WTC11 (cell line): Measurements from ENCODE around the gene RPL10A. TPM values are rescaled to one million over a fixed set of nuclear protein-coding genes. Genes with fewer than 3 reads are reported as not detected.
A peak's percentile ranks its signal among the peaks of the same experiment; 100 is the strongest.

Experiments used
- ATAC-seq: fragments of 200-7000 bp; cut with Tn5 transposase; 2 replicates; pipeline ENCODE4 v1.10.0; 2021; ENCODE audit warnings: mild to moderate bottlenecking, moderate library complexity
- CTCF ChIA-PET: fragments of 300-600 bp; sonication (Branson Sonifier 250); formaldehyde crosslinking; loops from one replicate; lab custom pipeline; 2021; ENCODE audit warnings: antibody characterized with exemption; lab: Charles Lee
- POLR2A ChIA-PET: fragments of 350-600 bp; sonication (Branson Sonifier 250); formaldehyde crosslinking; loops from one replicate; lab custom pipeline; 2021; ENCODE audit warnings: antibody characterized with exemption; lab: Charles Lee
- DNase-seq: peaks from one replicate; pipeline ENCODE4 v3.0.0; 2021; ENCODE audit warnings: low spot score
- H3K27ac Mint-ChIP-seq: 2 replicates; pipeline ENCODE4 v1.8.0; 2021; ENCODE audit warnings: mixed read lengths
- H3K27me3 Mint-ChIP-seq: 2 replicates; pipeline ENCODE4 v1.8.0; 2021; ENCODE audit warnings: low read depth, mild to moderate bottlenecking, moderate library complexity, mixed read lengths
- H3K36me3 Mint-ChIP-seq: 2 replicates; pipeline ENCODE4 v1.8.0; 2021; ENCODE audit warnings: mixed read lengths
- H3K4me1 Mint-ChIP-seq: 2 replicates; pipeline ENCODE4 v1.8.0; 2022; ENCODE audit warnings: mixed read lengths
- H3K4me3 Mint-ChIP-seq: 2 replicates; pipeline ENCODE4 v1.8.0; 2021; ENCODE audit warnings: mild to moderate bottlenecking, moderate library complexity, mixed read lengths
- H3K9me3 Mint-ChIP-seq: 2 replicates; pipeline ENCODE4 v1.8.0; 2021; ENCODE audit warnings: mixed read lengths
- ELF4 ChIP-seq: sonication (generic); formaldehyde crosslinking; IDR thresholded peaks from 2 replicates; pipeline ENCODE4 v1.8.1; 2022; ENCODE audit warnings: low read depth, mild to moderate bottlenecking, moderate library complexity, missing genetic modification reagents
- GABPB1 ChIP-seq: sonication (generic); formaldehyde crosslinking; IDR thresholded peaks from 2 replicates; pipeline ENCODE4 v1.8.1; 2023; ENCODE audit warnings: mild to moderate bottlenecking, missing genetic modification reagents
- GTF2I ChIP-seq: fragments of 250-450 bp; sonication (Bioruptor Pico); conservative IDR thresholded peaks from 2 replicates; pipeline ENCODE4 v1.4.0; 2021; ENCODE audit warnings: mild to moderate bottlenecking
- JUN ChIP-seq: sonication (generic); formaldehyde crosslinking; IDR thresholded peaks from 2 replicates; pipeline ENCODE4 v1.8.0; 2023; ENCODE audit warnings: mild to moderate bottlenecking, missing genetic modification reagents
- NFATC4 ChIP-seq: fragments of 250-450 bp; sonication (Bioruptor Pico); IDR thresholded peaks from 2 replicates; pipeline ENCODE4 v1.9.0; 2021; ENCODE audit warnings: mild to moderate bottlenecking
- SMAD3 ChIP-seq: sonication (generic); formaldehyde crosslinking; IDR thresholded peaks from 2 replicates; pipeline ENCODE4 v1.8.0; 2022; ENCODE audit warnings: missing genetic modification reagents, mild to moderate bottlenecking, borderline replicate concordance
- TCF7 ChIP-seq: sonication (generic); formaldehyde crosslinking; IDR thresholded peaks from 2 replicates; pipeline ENCODE4 v1.8.0; 2022; ENCODE audit warnings: mild to moderate bottlenecking, low read depth, missing genetic modification reagents, moderate library complexity
- ZNF121 ChIP-seq: sonication (generic); formaldehyde crosslinking; IDR thresholded peaks from 2 replicates; pipeline ENCODE4 v1.8.0; 2023; ENCODE audit warnings: missing genetic modification reagents
- ZNF317 ChIP-seq: sonication (generic); formaldehyde crosslinking; IDR thresholded peaks from 2 replicates; pipeline ENCODE4 v1.8.1; 2023; ENCODE audit warnings: low read depth, mild to moderate bottlenecking, moderate library complexity, missing genetic modification reagents, borderline replicate concordance
- total RNA-seq: library from RNA; stranded (reverse); gene quantifications from 3 replicates; pipeline ENCODE4 v1.2.3, GENCODE V29; 2021
- TF ChIP-seq, protein P1 (sequence below): fragments of 250-450 bp; sonication (Bioruptor Pico); IDR thresholded peaks from 2 replicates; pipeline ENCODE4 v1.9.0; 2021; ENCODE audit warnings: mild to moderate bottlenecking
- TF ChIP-seq, protein P2 (sequence below): sonication (generic); formaldehyde crosslinking; IDR thresholded peaks from 2 replicates; pipeline ENCODE4 v1.8.1; 2023; ENCODE audit warnings: mild to moderate bottlenecking, missing genetic modification reagents, moderate library complexity
- TF ChIP-seq, protein P3 (sequence below): sonication (generic); formaldehyde crosslinking; IDR thresholded peaks from 2 replicates; pipeline ENCODE4 v1.8.0; 2022; ENCODE audit warnings: mild to moderate bottlenecking, missing genetic modification reagents
- TF ChIP-seq, protein P4 (sequence below): sonication (generic); formaldehyde crosslinking; IDR thresholded peaks from 2 replicates; pipeline ENCODE4 v1.8.1; 2022; ENCODE audit warnings: missing genetic modification reagents, borderline replicate concordance
- TF ChIP-seq, protein P5 (sequence below): sonication (generic); formaldehyde crosslinking; IDR thresholded peaks from 2 replicates; pipeline ENCODE4 v1.8.0; 2023; ENCODE audit warnings: missing genetic modification reagents, mild to moderate bottlenecking, borderline replicate concordance
- TF ChIP-seq, protein P6 (sequence below): fragments of 250-450 bp; sonication (Bioruptor Pico); IDR thresholded peaks from 2 replicates; pipeline ENCODE4 v2.1.2; 2022; ENCODE audit warnings: mild to moderate bottlenecking, moderate library complexity
- TF ChIP-seq, protein P7 (sequence below): sonication (generic); formaldehyde crosslinking; IDR thresholded peaks from 2 replicates; pipeline ENCODE4 v1.8.0; 2022; ENCODE audit warnings: mild to moderate bottlenecking, missing genetic modification reagents
- TF ChIP-seq, protein P8 (sequence below): sonication (generic); formaldehyde crosslinking; conservative IDR thresholded peaks from 2 replicates; pipeline ENCODE4 v1.8.1; 2023; ENCODE audit warnings: mild to moderate bottlenecking, low read depth, missing genetic modification reagents, moderate library complexity

Gene RPL10A
- total RNA-seq, 1 experiment from 2014 or later, result 1,829 TPM

DNA sequence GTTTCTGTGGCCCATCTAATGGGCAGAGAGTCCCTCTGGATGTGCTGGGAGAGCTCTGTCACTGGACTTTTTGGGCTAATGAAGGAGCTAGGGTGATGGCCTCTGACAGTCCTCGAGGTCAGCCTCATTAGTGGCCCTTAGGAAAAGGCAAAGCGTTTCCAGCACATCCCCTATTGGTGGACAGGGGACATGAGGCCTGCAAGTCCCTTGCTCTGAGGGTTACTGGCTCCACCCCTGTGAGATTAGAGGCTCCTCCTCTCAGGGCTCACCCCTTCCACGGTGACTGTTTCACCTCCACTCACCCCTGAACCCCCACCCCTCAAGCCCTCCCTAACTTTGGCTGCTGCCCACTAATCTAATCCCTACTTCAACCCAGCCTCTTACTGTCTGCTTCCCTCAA lies 28.9 kb upstream of the RPL10A start:
- POLR2A ChIA-PET, result interaction anchor here (1.6 kb wide), 1 partner anchor 11 kb away, joined by 7 read pairs; no protein-coding TSS in a partner anchor
- CTCF ChIA-PET, result no interaction called here
- peak; percentile 42 for DNase-seq
- Mint-ChIP-seq H3K36me3 (no peaks in the 10 kb centered on the region), H3K27ac (no peak overlapping the region), H3K27me3 (no peaks in the 10 kb centered on the region), H3K9me3 (no peaks in the 10 kb centered on the region), H3K4me3 (no peak overlapping the region), H3K4me1 (peaks cover 3% of the 10 kb centered on the region; the same call in 1 of the 2 replicates)
- no peak for TF ChIP-seq GABPB1 (CRISPR knock-in tag)
- TF ChIP-seq, protein P1, sequence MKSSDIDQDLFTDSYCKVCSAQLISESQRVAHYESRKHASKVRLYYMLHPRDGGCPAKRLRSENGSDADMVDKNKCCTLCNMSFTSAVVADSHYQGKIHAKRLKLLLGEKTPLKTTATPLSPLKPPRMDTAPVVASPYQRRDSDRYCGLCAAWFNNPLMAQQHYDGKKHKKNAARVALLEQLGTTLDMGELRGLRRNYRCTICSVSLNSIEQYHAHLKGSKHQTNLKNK (CRISPR knock-in tag), result no peak
- TF ChIP-seq, protein P2, sequence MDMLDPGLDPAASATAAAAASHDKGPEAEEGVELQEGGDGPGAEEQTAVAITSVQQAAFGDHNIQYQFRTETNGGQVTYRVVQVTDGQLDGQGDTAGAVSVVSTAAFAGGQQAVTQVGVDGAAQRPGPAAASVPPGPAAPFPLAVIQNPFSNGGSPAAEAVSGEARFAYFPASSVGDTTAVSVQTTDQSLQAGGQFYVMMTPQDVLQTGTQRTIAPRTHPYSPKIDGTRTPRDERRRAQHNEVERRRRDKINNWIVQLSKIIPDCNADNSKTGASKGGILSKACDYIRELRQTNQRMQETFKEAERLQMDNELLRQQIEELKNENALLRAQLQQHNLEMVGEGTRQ (CRISPR knock-in tag), result no peak
- TF ChIP-seq ZNF121 (CRISPR knock-in tag), result no peak
- no peak for TF ChIP-seq ELF4 (CRISPR knock-in tag)
- TF ChIP-seq ZNF317 (CRISPR knock-in tag), result no peak
- ATAC-seq, result peak; percentile 82

DNA sequence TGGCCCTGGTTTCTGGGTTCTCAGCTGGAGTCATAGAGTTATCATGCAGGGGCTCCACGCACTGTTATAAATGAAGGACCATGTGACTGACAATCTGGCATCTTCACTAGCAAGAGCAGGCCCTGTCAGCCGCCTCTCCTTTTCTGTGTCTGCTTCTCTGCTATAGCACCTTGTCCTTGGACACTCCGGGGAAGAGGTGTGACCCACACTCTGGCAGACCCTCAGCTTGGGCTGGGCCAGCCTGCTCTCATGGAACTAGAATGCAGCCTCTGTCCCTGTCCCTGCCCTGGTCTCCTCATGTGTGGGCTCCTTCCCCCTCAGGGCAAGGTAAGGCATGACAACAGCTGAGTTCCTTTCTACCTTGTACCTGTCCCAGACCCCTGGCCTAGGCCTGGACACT lies 27.0 kb upstream of the RPL10A start:
- no peaks in the 10 kb centered on the region for H3K4me1 Mint-ChIP-seq
- ATAC-seq (no peak), DNase-seq (no peak)
- ChIA-PET POLR2A (no interaction called here), CTCF (no interaction called here)
- H3K9me3 Mint-ChIP-seq, result no peaks in the 10 kb centered on the region
- H3K27me3 Mint-ChIP-seq, result no peaks in the 10 kb centered on the region
- H3K36me3 Mint-ChIP-seq, result no peaks in the 10 kb centered on the region
- no peak overlapping the region for H3K27ac Mint-ChIP-seq
- H3K4me3 Mint-ChIP-seq, result no peak overlapping the region
- TF ChIP-seq, protein P3, sequence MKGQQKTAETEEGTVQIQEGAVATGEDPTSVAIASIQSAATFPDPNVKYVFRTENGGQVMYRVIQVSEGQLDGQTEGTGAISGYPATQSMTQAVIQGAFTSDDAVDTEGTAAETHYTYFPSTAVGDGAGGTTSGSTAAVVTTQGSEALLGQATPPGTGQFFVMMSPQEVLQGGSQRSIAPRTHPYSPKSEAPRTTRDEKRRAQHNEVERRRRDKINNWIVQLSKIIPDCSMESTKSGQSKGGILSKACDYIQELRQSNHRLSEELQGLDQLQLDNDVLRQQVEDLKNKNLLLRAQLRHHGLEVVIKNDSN (CRISPR knock-in tag), result no peak
- TF ChIP-seq, protein P4, sequence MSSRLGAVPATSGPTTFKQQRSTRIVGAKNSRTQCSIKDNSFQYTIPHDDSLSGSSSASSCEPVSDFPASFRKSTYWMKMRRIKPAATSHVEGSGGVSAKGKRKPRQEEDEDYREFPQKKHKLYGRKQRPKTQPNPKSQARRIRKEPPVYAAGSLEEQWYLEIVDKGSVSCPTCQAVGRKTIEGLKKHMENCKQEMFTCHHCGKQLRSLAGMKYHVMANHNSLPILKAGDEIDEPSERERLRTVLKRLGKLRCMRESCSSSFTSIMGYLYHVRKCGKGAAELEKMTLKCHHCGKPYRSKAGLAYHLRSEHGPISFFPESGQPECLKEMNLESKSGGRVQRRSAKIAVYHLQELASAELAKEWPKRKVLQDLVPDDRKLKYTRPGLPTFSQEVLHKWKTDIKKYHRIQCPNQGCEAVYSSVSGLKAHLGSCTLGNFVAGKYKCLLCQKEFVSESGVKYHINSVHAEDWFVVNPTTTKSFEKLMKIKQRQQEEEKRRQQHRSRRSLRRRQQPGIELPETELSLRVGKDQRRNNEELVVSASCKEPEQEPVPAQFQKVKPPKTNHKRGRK (CRISPR knock-in tag), result no peak
- TF ChIP-seq SMAD3 (CRISPR knock-in tag), result no peak
- TF ChIP-seq, protein P5, sequence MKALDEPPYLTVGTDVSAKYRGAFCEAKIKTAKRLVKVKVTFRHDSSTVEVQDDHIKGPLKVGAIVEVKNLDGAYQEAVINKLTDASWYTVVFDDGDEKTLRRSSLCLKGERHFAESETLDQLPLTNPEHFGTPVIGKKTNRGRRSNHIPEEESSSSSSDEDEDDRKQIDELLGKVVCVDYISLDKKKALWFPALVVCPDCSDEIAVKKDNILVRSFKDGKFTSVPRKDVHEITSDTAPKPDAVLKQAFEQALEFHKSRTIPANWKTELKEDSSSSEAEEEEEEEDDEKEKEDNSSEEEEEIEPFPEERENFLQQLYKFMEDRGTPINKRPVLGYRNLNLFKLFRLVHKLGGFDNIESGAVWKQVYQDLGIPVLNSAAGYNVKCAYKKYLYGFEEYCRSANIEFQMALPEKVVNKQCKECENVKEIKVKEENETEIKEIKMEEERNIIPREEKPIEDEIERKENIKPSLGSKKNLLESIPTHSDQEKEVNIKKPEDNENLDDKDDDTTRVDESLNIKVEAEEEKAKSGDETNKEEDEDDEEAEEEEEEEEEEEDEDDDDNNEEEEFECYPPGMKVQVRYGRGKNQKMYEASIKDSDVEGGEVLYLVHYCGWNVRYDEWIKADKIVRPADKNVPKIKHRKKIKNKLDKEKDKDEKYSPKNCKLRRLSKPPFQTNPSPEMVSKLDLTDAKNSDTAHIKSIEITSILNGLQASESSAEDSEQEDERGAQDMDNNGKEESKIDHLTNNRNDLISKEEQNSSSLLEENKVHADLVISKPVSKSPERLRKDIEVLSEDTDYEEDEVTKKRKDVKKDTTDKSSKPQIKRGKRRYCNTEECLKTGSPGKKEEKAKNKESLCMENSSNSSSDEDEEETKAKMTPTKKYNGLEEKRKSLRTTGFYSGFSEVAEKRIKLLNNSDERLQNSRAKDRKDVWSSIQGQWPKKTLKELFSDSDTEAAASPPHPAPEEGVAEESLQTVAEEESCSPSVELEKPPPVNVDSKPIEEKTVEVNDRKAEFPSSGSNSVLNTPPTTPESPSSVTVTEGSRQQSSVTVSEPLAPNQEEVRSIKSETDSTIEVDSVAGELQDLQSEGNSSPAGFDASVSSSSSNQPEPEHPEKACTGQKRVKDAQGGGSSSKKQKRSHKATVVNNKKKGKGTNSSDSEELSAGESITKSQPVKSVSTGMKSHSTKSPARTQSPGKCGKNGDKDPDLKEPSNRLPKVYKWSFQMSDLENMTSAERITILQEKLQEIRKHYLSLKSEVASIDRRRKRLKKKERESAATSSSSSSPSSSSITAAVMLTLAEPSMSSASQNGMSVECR, result no peak
- TF ChIP-seq, protein P6, sequence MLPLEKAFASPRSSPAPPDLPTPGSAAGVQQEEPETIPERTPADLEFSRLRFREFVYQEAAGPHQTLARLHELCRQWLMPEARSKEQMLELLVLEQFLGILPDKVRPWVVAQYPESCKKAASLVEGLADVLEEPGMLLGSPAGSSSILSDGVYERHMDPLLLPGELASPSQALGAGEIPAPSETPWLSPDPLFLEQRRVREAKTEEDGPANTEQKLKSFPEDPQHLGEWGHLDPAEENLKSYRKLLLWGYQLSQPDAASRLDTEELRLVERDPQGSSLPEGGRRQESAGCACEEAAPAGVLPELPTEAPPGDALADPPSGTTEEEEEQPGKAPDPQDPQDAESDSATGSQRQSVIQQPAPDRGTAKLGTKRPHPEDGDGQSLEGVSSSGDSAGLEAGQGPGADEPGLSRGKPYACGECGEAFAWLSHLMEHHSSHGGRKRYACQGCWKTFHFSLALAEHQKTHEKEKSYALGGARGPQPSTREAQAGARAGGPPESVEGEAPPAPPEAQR, result no peak
- TF ChIP-seq GTF2I (CRISPR knock-in tag), result no peak
- TF ChIP-seq, protein P7, sequence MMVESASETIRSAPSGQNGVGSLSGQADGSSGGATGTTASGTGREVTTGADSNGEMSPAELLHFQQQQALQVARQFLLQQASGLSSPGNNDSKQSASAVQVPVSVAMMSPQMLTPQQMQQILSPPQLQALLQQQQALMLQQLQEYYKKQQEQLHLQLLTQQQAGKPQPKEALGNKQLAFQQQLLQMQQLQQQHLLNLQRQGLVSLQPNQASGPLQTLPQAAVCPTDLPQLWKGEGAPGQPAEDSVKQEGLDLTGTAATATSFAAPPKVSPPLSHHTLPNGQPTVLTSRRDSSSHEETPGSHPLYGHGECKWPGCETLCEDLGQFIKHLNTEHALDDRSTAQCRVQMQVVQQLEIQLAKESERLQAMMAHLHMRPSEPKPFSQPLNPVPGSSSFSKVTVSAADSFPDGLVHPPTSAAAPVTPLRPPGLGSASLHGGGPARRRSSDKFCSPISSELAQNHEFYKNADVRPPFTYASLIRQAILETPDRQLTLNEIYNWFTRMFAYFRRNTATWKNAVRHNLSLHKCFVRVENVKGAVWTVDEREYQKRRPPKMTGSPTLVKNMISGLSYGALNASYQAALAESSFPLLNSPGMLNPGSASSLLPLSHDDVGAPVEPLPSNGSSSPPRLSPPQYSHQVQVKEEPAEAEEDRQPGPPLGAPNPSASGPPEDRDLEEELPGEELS (CRISPR knock-in tag), result no peak
- TF ChIP-seq, protein P8, sequence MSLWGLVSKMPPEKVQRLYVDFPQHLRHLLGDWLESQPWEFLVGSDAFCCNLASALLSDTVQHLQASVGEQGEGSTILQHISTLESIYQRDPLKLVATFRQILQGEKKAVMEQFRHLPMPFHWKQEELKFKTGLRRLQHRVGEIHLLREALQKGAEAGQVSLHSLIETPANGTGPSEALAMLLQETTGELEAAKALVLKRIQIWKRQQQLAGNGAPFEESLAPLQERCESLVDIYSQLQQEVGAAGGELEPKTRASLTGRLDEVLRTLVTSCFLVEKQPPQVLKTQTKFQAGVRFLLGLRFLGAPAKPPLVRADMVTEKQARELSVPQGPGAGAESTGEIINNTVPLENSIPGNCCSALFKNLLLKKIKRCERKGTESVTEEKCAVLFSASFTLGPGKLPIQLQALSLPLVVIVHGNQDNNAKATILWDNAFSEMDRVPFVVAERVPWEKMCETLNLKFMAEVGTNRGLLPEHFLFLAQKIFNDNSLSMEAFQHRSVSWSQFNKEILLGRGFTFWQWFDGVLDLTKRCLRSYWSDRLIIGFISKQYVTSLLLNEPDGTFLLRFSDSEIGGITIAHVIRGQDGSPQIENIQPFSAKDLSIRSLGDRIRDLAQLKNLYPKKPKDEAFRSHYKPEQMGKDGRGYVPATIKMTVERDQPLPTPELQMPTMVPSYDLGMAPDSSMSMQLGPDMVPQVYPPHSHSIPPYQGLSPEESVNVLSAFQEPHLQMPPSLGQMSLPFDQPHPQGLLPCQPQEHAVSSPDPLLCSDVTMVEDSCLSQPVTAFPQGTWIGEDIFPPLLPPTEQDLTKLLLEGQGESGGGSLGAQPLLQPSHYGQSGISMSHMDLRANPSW, result no peak
- TF ChIP-seq NFATC4 (CRISPR knock-in tag), result no peak
- no peak for TF ChIP-seq GABPB1 (CRISPR knock-in tag)
- no peak for TF ChIP-seq JUN (CRISPR knock-in tag)
- TF ChIP-seq TCF7 (CRISPR knock-in tag), result no peak
